Erythroblast (primary cell): ENCODE measurements around the gene GSTO2.

ENCODE experiments used
- GATA1 ChIP-seq: IDR thresholded peaks from 2 replicates; pipeline ENCODE4 v1.6.1; 2011; ENCODE audit warnings: low read depth, mild to moderate bottlenecking, control low read depth, low read length, moderate library complexity
- POLR2A ChIP-seq: IDR thresholded peaks from 2 replicates; pipeline ENCODE4 v1.6.1; 2011; ENCODE audit warnings: mild to moderate bottlenecking, low read length

DNA sequence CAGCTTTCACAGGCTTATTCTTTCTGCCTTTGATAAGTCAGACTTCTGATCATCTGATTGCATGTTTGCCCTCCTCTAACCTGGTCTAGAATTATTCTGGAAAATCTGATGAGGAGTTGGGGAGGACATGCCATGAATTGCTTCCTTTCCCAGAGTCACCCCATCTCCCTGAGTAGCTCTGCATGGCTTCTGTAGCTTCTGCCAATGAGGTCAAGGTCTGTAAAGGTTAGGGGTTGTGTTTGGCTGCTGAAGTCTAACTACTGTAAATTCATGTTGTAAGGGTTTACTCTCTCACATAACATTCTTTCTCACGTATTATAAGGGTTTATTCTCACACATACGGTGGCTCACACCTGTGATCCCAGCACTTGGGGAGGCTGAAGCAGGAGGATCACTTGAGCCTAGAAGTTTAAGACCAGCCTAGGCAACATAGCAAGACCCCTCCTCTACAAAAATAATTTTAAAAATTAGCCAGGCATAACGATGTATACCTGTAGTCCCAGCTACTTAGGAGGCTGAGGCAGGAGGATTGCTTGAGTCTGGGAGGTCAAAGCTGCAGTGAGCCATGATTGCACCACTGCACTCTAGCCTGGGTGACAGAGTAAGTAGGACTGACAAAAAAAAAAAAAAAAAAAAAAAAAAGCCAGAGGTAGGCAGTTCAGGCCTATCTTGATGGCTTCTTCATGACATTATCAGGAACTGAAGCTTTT lies 10.7 kb downstream of the GSTO2 start:
- TF ChIP-seq POLR2A = no peak
- TF ChIP-seq GATA1 = no peak
